Endothelial cell of umbilical vein (primary cell): Measurements from ENCODE around the gene CARD14. TPM values are rescaled to one million over a fixed set of nuclear protein-coding genes. Genes with fewer than 3 reads are reported as not detected.

Source experiments
- BruUV-seq: library from RNA; stranded (reverse); fragments of 400-500 nt; replicated peaks from 2 replicates; lab custom pipeline; 2021; lab: Mats Ljungman, UMichigan
- CTCF ChIA-PET: fragments of 300-600, 350-600 bp; sonication (Branson Sonifier 250); formaldehyde crosslinking; loops from one replicate; lab custom pipeline; 2021; ENCODE audit warnings: antibody characterized with exemption, inconsistent platforms; lab: Charles Lee
- POLR2A ChIA-PET: fragments of 300-600, 350-600 bp; sonication (Branson Sonifier 250); formaldehyde crosslinking; loops from one replicate; lab custom pipeline; 2021; ENCODE audit warnings: antibody characterized with exemption, inconsistent platforms; lab: Charles Lee
- DNase-seq: peaks from one replicate; pipeline ENCODE4 v3.0.0-alpha.2; 2011; ENCODE audit warnings: low read depth, low spot score
- FAIRE-seq: peaks from 2 replicates; lab custom pipeline; 2011; peaks lifted over from hg19 to GRCh38; lab: Jason Lieb, UNC
- H2AFZ ChIP-seq: 2 replicates; pipeline ENCODE4 v1.6.0; 2012; ENCODE audit warnings: low read depth, low read length, control low read depth, inconsistent platforms
- H3K27ac ChIP-seq: 2 replicates; pipeline ENCODE4 v1.5.1; 2011; ENCODE audit warnings: low read depth, mild to moderate bottlenecking, control low read depth, low read length, moderate library complexity; ENCODE audit not compliant: insufficient read depth
- H3K27me3 ChIP-seq, 2 experiments: 2 replicates each; pipeline versions ENCODE4 v1.6.0 to v1.6.1; 2011; ENCODE audit warnings: low read length in 2 of 2, mixed read lengths in 1 of 2; ENCODE audit not compliant: control insufficient read depth in 2 of 2, insufficient read depth in 2 of 2
- H3K36me3 ChIP-seq, 2 experiments: 2 replicates in 1 of 2; 3 replicates in 1 of 2; pipeline ENCODE4 v1.5.1; 2011; ENCODE audit warnings: low read length in 2 of 2, mild to moderate bottlenecking in 1 of 2, moderate library complexity in 1 of 2; ENCODE audit not compliant: control insufficient read depth in 2 of 2, insufficient read depth in 2 of 2; ENCODE audit errors: extremely low read depth in 1 of 2
- H3K4me1 ChIP-seq: 3 replicates; pipeline ENCODE4 v1.5.1; 2011; ENCODE audit warnings: mild to moderate bottlenecking, low read length; ENCODE audit not compliant: control insufficient read depth, insufficient read depth; ENCODE audit errors: extremely low read depth
- H3K4me2 ChIP-seq: 2 replicates; pipeline ENCODE4 v1.6.1; 2011; ENCODE audit warnings: low read length, control low read depth, mixed read lengths; ENCODE audit not compliant: insufficient read depth
- H3K4me3 ChIP-seq, 3 experiments: fragments of 200-600 bp in 1 of 3; sonication (generic), shearing (Covaris generic) in 1 of 3; replicated peaks in 1 of 3; 2 replicates each; pipeline ENCODE4 v1.5.1; 2011 to 2016; ENCODE audit warnings: control low read depth in 3 of 3, low read length in 3 of 3, mild to moderate bottlenecking in 2 of 3, inconsistent platforms in 1 of 3, low read depth in 1 of 3, moderate library complexity in 1 of 3; ENCODE audit not compliant: insufficient read depth in 1 of 3
- H3K79me2 ChIP-seq: 2 replicates; pipeline ENCODE4 v1.6.0; 2012; ENCODE audit warnings: low read length, inconsistent platforms; ENCODE audit not compliant: control insufficient read depth, insufficient read depth
- H3K9ac ChIP-seq: replicated peaks from 2 replicates; pipeline ENCODE3; 2011; ENCODE audit warnings: low read length, control low read depth; ENCODE audit not compliant: insufficient read depth; ENCODE audit errors: extremely low read depth
- H3K9me1 ChIP-seq: replicated peaks from 3 replicates; pipeline ENCODE4 v1.6.0; 2011; ENCODE audit warnings: mild to moderate bottlenecking, low read length; ENCODE audit not compliant: control insufficient read depth, insufficient read depth; ENCODE audit errors: extremely low read depth
- H3K9me3 ChIP-seq: replicated peaks from 2 replicates; pipeline ENCODE4 v1.5.1; 2012; ENCODE audit warnings: low read length, inconsistent platforms; ENCODE audit not compliant: control insufficient read depth, insufficient read depth
- H4K20me1 ChIP-seq: replicated peaks from 2 replicates; pipeline ENCODE3; 2011; ENCODE audit warnings: mild to moderate bottlenecking, low read length; ENCODE audit not compliant: control insufficient read depth, insufficient read depth; ENCODE audit errors: extremely low read depth
- CTCF ChIP-seq, 2 donors: IDR thresholded peaks; 1 replicate in 1 of 2; 2 replicates in 1 of 2; pipeline ENCODE4 v1.5.1; 2011; ENCODE audit warnings: low read length in 2 of 2, mild to moderate bottlenecking in 2 of 2, moderate library complexity in 2 of 2, control low read depth in 1 of 2, inconsistent platforms in 1 of 2, low read depth in 1 of 2; ENCODE audit not compliant: insufficient read depth in 1 of 2; ENCODE audit errors: extremely low read depth in 1 of 2
- EZH2 ChIP-seq: IDR thresholded peaks from 2 replicates; pipeline ENCODE4 v1.6.1; 2012; ENCODE audit warnings: borderline replicate concordance, low read depth, mild to moderate bottlenecking, moderate library complexity, low read length, inconsistent platforms; ENCODE audit not compliant: severe bottlenecking
- FOS ChIP-seq: IDR thresholded peaks from 2 replicates; pipeline ENCODE4 v1.6.1; 2011; ENCODE audit warnings: mild to moderate bottlenecking, low read length, moderate library complexity, borderline replicate concordance; ENCODE audit not compliant: insufficient read depth
- GATA2 ChIP-seq: IDR thresholded peaks from 2 replicates; pipeline ENCODE4 v1.7.0; 2011; ENCODE audit warnings: low read depth, mild to moderate bottlenecking, moderate library complexity, mixed read lengths, low read length; ENCODE audit not compliant: insufficient read length, insufficient read depth
- JUN ChIP-seq: IDR thresholded peaks from 2 replicates; pipeline ENCODE4 v1.6.1; 2011; ENCODE audit warnings: borderline replicate concordance, low read depth; ENCODE audit not compliant: insufficient read length, insufficient read depth
- MAX ChIP-seq: IDR thresholded peaks from 2 replicates; pipeline ENCODE4 v1.6.1; 2011; ENCODE audit not compliant: insufficient read depth, insufficient read length
- MYC ChIP-seq: IDR thresholded peaks from one replicate; pipeline ENCODE4 v1.6.1; 2011; ENCODE audit warnings: mild to moderate bottlenecking, low read depth, low read length
- POLR2A ChIP-seq: IDR thresholded peaks from 2 replicates; pipeline ENCODE4 v1.6.1; 2012; ENCODE audit warnings: low read depth, mild to moderate bottlenecking, control low read depth, low read length
- POLR2AphosphoS5 ChIP-seq: IDR thresholded peaks from 2 replicates; pipeline ENCODE4 v1.6.1; 2012; ENCODE audit warnings: low read depth, mild to moderate bottlenecking, control low read depth, low read length, moderate library complexity; ENCODE audit not compliant: insufficient read depth
- dilution Hi-C: fragments of 300-500 bp; cut with MboI; formaldehyde crosslinking; loops from one replicate; pipeline ENCODE4 v1.15.0; 2019; ENCODE audit warnings: low sequenced_read_pairs; ENCODE audit not compliant: extremely low pct_ligation_motif_present
- intact Hi-C: fragments of 100-400 bp; cut with micrococcal nuclease; formaldehyde crosslinking; loops from one replicate; pipeline ENCODE4 v1.10.0; 2022
- polyA plus RNA-seq, 4 experiments: library from polyadenylated mRNA; depleted of rRNA in 3 of 4; stranded (reverse) in 3 of 4; unstranded in 1 of 4; fragments of >200 nt; gene quantifications; 2 replicates each; pipeline versions ENCODE4 v1.2.1 to v1.2.3, GENCODE V29; 2011 to 2012; ENCODE audit warnings: missing spikeins in 1 of 4
- total RNA-seq: library from RNA; stranded (reverse); gene quantifications from 2 replicates; pipeline ENCODE4 v1.2.3, GENCODE V29; 2021

The CARD14 gene
- total and polyA plus RNA-seq, 2 donors (not counting 3 experiments of a cell fraction or from before 2014, with no cell fraction given), result not detected

DNA sequence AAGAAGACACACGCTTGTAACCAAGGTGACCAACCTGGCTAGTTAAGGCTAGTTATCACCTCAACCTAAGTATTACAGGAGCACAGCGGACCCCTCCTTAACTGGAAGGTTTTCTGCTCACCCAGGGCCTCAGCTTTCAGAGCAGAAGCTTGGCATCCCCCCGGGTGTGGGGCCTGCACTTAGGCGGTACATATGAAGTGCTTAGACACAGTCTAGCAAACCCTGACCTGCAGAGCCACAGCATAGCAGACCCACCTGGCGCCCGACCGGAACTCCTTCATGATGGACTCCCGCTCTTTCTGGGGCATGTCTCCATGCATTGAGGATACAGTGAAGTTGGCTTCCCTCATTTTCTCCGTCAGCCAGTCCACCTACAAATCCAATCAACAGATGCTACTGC, 32.7 kb upstream of the CARD14 start:
- no peak overlapping the region for H3K4me3 ChIP-seq
- DNase-seq (no peak), FAIRE-seq (no peak)
- no peaks in the 10 kb centered on the region for H3K27me3 ChIP-seq
- H3K27ac ChIP-seq, result no peak overlapping the region
- no peak overlapping the region for H3K4me2 ChIP-seq
- H4K20me1 ChIP-seq, result no peaks in the 10 kb centered on the region
- H3K4me1 ChIP-seq, result no peaks in the 10 kb centered on the region
- H3K9me1 ChIP-seq, result no peaks in the 10 kb centered on the region
- ChIA-PET POLR2A (interaction anchor here (1.0 kb wide), 1 partner anchor 9 kb away, joined by 3 read pairs; no protein-coding TSS in a partner anchor), CTCF (no interaction called here)
- BruUV-seq, result no TSS peak
- no peaks in the 10 kb centered on the region for H3K79me2 ChIP-seq
- no peaks in the 10 kb centered on the region for H3K9me3 ChIP-seq
- H3K9ac ChIP-seq, result no peak overlapping the region
- no peak overlapping the region for H2AFZ ChIP-seq
- no peak for TF ChIP-seq GATA2
- dilution Hi-C loops (no loop called here), intact Hi-C loops (no loop called here)
- H3K36me3 ChIP-seq, result peaks cover 40 to 46% of the 10 kb centered on the region in 2 experiments

- dilution Hi-C loops, result no loop called here
- no peak for FAIRE-seq
- TF ChIP-seq POLR2AphosphoS5 (no peak), CTCF (IDR thresholded peaks at IDR 0.05; ENCODE audit: extremely low read depth in 1 of 2, insufficient read depth in 1 of 2, low read depth in 1 of 2, low read length in 2 of 2) (no peak), POLR2A (no peak), FOS (no peak), GATA2 (no peak), JUN (no peak), MYC (no peak), MAX (no peak), EZH2 (no peak)
- Histone ChIP-seq H3K9me3 (no peaks in the 10 kb centered on the region), H3K9ac (no peak overlapping the region), H3K9me1 (no peaks in the 10 kb centered on the region), H2AFZ (no peak overlapping the region), H3K4me3 (no peak overlapping the region), H3K27ac (no peak overlapping the region), H3K36me3 (peaks cover 34 to 49% of the 10 kb centered on the region in 2 experiments), H3K4me2 (no peak overlapping the region), H4K20me1 (no peaks in the 10 kb centered on the region), H3K79me2 (peaks cover 5% of the 10 kb centered on the region), H3K27me3 (no peaks in the 10 kb centered on the region), H3K4me1 (no peaks in the 10 kb centered on the region)
- no TSS peak for BruUV-seq
- no peak for DNase-seq
- ChIA-PET CTCF (no interaction called here), POLR2A (interaction anchor here (0.6 kb wide), 1 partner anchor 12 kb away, joined by 4 read pairs; no protein-coding TSS in a partner anchor)
- intact Hi-C loops, result no loop called here
These were observed 30.9 kb upstream of the CARD14 start for GRCh38 chr17:80138856-80139426.
